Measurements from ENCODE around the gene KCTD7.
A peak's percentile ranks its signal among the peaks of the same experiment; 100 is the strongest.
"Not testable (repeated sequence)": the region's sequence is repeated elsewhere in the genome, so short reads cannot be mapped to it uniquely, and the experiment has no call there.

KCTD7 gene

GRCh38 chr7:66653719-66654274 lies 25.1 kb downstream of the KCTD7 start:
- WGBS (ENCODE audit: insufficient coverage), result 10% methylated on average over 41 of the region's 41 CpGs
- POLR2A ChIA-PET, result interaction anchor here (0.7 to 1.6 kb wide), 5 partner anchors 15 to 86 kb away, joined by 3 to 5 read pairs (median 3); partner anchors contain the start of gene RABGEF1

GRCh38 chr7:66654275-66655112 lies 25.8 kb downstream of the KCTD7 start:
- 0% methylated on average over 66 of the region's 92 CpGs for WGBS (ENCODE audit: insufficient coverage)
- Histone ChIP-seq H3K36me3 (ENCODE audit: control insufficient read depth in 4 of 4, insufficient read depth in 4 of 4, low read length in 3 of 4) (no peaks in the 10 kb centered on the region), H3K27me3 (replicated peaks in 2 of 5; ENCODE audit: control insufficient read depth in 4 of 5, insufficient read depth in 5 of 5, low read length in 4 of 5) (no peaks in the 10 kb centered on the region), H3K9me3 (ENCODE audit: control extremely low read depth in 1 of 5, control insufficient read depth in 4 of 5, insufficient read depth in 2 of 5, low read depth in 1 of 5, low read length in 4 of 5) (no peaks in the 10 kb centered on the region), H3K4me3 (ENCODE audit: control insufficient read depth in 1 of 7, extremely low read depth in 1 of 7, insufficient read depth in 4 of 7, low read depth in 2 of 7, low read length in 6 of 7) (peak overlapping the region; percentile 63 to 87 (median 75)), H3K4me1 (ENCODE audit: control extremely low read depth in 1 of 4, control insufficient read depth in 4 of 4, insufficient read depth in 4 of 4, low read length in 3 of 4) (peaks cover 0 to 16% (median 8%) of the 10 kb centered on the region in 4 experiments), H3K27ac (ENCODE audit: insufficient read depth in 1 of 2, low read depth in 1 of 2, low read length in 2 of 2, poor library complexity in 1 of 2, severe bottlenecking in 2 of 2) (peak overlapping the region; percentile 88 to 94)
- POLR2A ChIA-PET, result interaction anchor here (0.5 to 1.6 kb wide), 5 partner anchors 23 to 86 kb away, joined by 3 to 5 read pairs (median 3); partner anchors contain the start of gene RABGEF1
- peak; percentile 99 for DNase-seq
- CTCF ChIA-PET, result interaction anchor here (0.5 to 1.5 kb wide), 7 partner anchors 11 to 47 kb away, joined by 3 to 5 read pairs (median 3); no protein-coding TSS in a partner anchor

More at GRCh38 chr7:66653719-66654274, 25.1 kb downstream of the KCTD7 start:
- peaks cover 0 to 16% (median 8%) of the 10 kb centered on the region in 4 experiments for H3K4me1 ChIP-seq (ENCODE audit: control extremely low read depth in 1 of 4, control insufficient read depth in 4 of 4, insufficient read depth in 4 of 4, low read length in 3 of 4)
- not testable (repeated sequence) for H3K9me3 ChIP-seq (ENCODE audit: control extremely low read depth in 1 of 5, control insufficient read depth in 4 of 5, insufficient read depth in 2 of 5, low read depth in 1 of 5, low read length in 4 of 5); H3K36me3 ChIP-seq (ENCODE audit: control insufficient read depth in 4 of 4, insufficient read depth in 4 of 4, low read length in 3 of 4); DNase-seq; H3K27me3 ChIP-seq (replicated peaks in 2 of 5; ENCODE audit: control insufficient read depth in 4 of 5, insufficient read depth in 5 of 5, low read length in 4 of 5)
- CTCF ChIA-PET, result interaction anchor here (0.5 to 1.3 kb wide), 4 partner anchors 12 to 91 kb away, joined by 3 to 4 read pairs (median 3); no protein-coding TSS in a partner anchor
- H3K4me3 ChIP-seq (ENCODE audit: control insufficient read depth in 1 of 7, extremely low read depth in 1 of 7, insufficient read depth in 4 of 7, low read depth in 2 of 7, low read length in 6 of 7), result peak overlapping the region; percentile 63 to 87 (median 75)
- peak overlapping the region; percentile 88 to 94 for H3K27ac ChIP-seq (ENCODE audit: insufficient read depth in 1 of 2, low read depth in 1 of 2, low read length in 2 of 2, poor library complexity in 1 of 2, severe bottlenecking in 2 of 2)

GRCh38 chr7:66655113-66655806 lies 26.6 kb downstream of the KCTD7 start:
- DNase-seq, result peak; percentile 24 to 44 (median 28)
- ChIA-PET CTCF (interaction anchor here (0.6 to 1.5 kb wide), 8 partner anchors 10 to 234 kb away, joined by 3 to 5 read pairs (median 3); no protein-coding TSS in a partner anchor), POLR2A (interaction anchor here (1.0 to 1.3 kb wide), 2 partner anchors 24 to 27 kb away, joined by 3 read pairs; no protein-coding TSS in a partner anchor)
- 45% methylated on average over 8 of the region's 28 CpGs for WGBS (ENCODE audit: insufficient coverage)
- Histone ChIP-seq H3K4me1 (ENCODE audit: control extremely low read depth in 1 of 4, control insufficient read depth in 4 of 4, insufficient read depth in 4 of 4, low read length in 3 of 4) (peaks cover 0 to 16% (median 8%) of the 10 kb centered on the region in 4 experiments), H3K27ac (ENCODE audit: insufficient read depth in 1 of 2, low read depth in 1 of 2, low read length in 2 of 2, poor library complexity in 1 of 2, severe bottlenecking in 2 of 2) (peak overlapping the region in 1 of 2 experiments; percentile 94), H3K4me3 (ENCODE audit: control insufficient read depth in 1 of 7, extremely low read depth in 1 of 7, insufficient read depth in 4 of 7, low read depth in 2 of 7, low read length in 6 of 7) (peak overlapping the region; percentile 63 to 87 (median 75))
- not testable (repeated sequence) for H3K36me3 ChIP-seq (ENCODE audit: control insufficient read depth in 4 of 4, insufficient read depth in 4 of 4, low read length in 3 of 4); H3K27me3 ChIP-seq (replicated peaks in 2 of 5; ENCODE audit: control insufficient read depth in 4 of 5, insufficient read depth in 5 of 5, low read length in 4 of 5); H3K9me3 ChIP-seq (ENCODE audit: control extremely low read depth in 1 of 5, control insufficient read depth in 4 of 5, insufficient read depth in 2 of 5, low read depth in 1 of 5, low read length in 4 of 5)

GRCh38 chr7:66655826-66656485 lies 27.3 kb downstream of the KCTD7 start:
- H3K4me3 ChIP-seq (ENCODE audit: control insufficient read depth in 1 of 7, extremely low read depth in 1 of 7, insufficient read depth in 4 of 7, low read depth in 2 of 7, low read length in 6 of 7), result not testable (repeated sequence)

DNA sequence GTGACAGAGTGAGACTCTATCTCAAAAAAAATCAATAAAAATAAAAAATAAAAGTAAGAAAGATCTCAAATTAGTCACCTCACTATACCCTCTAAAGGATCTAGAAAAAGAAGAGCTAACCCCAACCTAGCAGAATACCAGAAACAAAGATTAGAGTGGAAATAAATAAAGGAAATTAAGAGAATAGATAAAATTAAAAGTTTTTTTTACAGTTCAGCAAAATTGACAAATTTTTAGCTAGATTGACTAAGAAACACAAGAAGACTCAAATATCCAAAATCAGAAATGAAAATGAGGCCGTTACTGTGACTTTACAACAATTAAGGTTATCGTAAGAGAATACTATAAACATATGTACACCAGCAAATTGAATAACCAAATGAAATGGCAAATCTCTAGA lies 29.1 kb downstream of the KCTD7 start:
- ChIA-PET CTCF (no interaction called here), POLR2A (no interaction called here)
- no peak for DNase-seq
- no peaks in the 10 kb centered on the region for H3K27me3 ChIP-seq (replicated peaks in 2 of 5; ENCODE audit: control insufficient read depth in 4 of 5, insufficient read depth in 5 of 5, low read length in 4 of 5)
- no CpG with 5 or more reads among the region's 2 CpGs for WGBS (ENCODE audit: insufficient coverage)
- no peak overlapping the region for H3K4me3 ChIP-seq (ENCODE audit: control insufficient read depth in 1 of 7, extremely low read depth in 1 of 7, insufficient read depth in 4 of 7, low read depth in 2 of 7, low read length in 6 of 7)
- peaks cover 0 to 4% (median 3%) of the 10 kb centered on the region in 5 experiments for H3K9me3 ChIP-seq (ENCODE audit: control extremely low read depth in 1 of 5, control insufficient read depth in 4 of 5, insufficient read depth in 2 of 5, low read depth in 1 of 5, low read length in 4 of 5)
- peaks cover 0 to 16% (median 8%) of the 10 kb centered on the region in 4 experiments for H3K4me1 ChIP-seq (ENCODE audit: control extremely low read depth in 1 of 4, control insufficient read depth in 4 of 4, insufficient read depth in 4 of 4, low read length in 3 of 4)
- H3K36me3 ChIP-seq (ENCODE audit: control insufficient read depth in 4 of 4, insufficient read depth in 4 of 4, low read length in 3 of 4), result peaks cover 0 to 6% (median 1%) of the 10 kb centered on the region in 4 experiments
- no peak overlapping the region for H3K27ac ChIP-seq (ENCODE audit: insufficient read depth in 1 of 2, low read depth in 1 of 2, low read length in 2 of 2, poor library complexity in 1 of 2, severe bottlenecking in 2 of 2)

More at GRCh38 chr7:66655826-66656485, 27.3 kb downstream of the KCTD7 start:
- H3K27ac ChIP-seq (ENCODE audit: insufficient read depth in 1 of 2, low read depth in 1 of 2, low read length in 2 of 2, poor library complexity in 1 of 2, severe bottlenecking in 2 of 2); DNase-seq; H3K9me3 ChIP-seq (ENCODE audit: control extremely low read depth in 1 of 5, control insufficient read depth in 4 of 5, insufficient read depth in 2 of 5, low read depth in 1 of 5, low read length in 4 of 5); H3K27me3 ChIP-seq (replicated peaks in 2 of 5; ENCODE audit: control insufficient read depth in 4 of 5, insufficient read depth in 5 of 5, low read length in 4 of 5); H3K36me3 ChIP-seq (ENCODE audit: control insufficient read depth in 4 of 4, insufficient read depth in 4 of 4, low read length in 3 of 4); POLR2A ChIA-PET: not testable (repeated sequence)
- H3K4me1 ChIP-seq (ENCODE audit: control extremely low read depth in 1 of 4, control insufficient read depth in 4 of 4, insufficient read depth in 4 of 4, low read length in 3 of 4), result peaks cover 0 to 16% (median 8%) of the 10 kb centered on the region in 4 experiments
- CTCF ChIA-PET, result interaction anchor here (0.6 to 1.5 kb wide), 5 partner anchors 13 to 235 kb away, joined by 3 to 5 read pairs (median 3); no protein-coding TSS in a partner anchor
- WGBS (ENCODE audit: insufficient coverage), result 100% methylated on average over 2 of the region's 11 CpGs

DNA sequence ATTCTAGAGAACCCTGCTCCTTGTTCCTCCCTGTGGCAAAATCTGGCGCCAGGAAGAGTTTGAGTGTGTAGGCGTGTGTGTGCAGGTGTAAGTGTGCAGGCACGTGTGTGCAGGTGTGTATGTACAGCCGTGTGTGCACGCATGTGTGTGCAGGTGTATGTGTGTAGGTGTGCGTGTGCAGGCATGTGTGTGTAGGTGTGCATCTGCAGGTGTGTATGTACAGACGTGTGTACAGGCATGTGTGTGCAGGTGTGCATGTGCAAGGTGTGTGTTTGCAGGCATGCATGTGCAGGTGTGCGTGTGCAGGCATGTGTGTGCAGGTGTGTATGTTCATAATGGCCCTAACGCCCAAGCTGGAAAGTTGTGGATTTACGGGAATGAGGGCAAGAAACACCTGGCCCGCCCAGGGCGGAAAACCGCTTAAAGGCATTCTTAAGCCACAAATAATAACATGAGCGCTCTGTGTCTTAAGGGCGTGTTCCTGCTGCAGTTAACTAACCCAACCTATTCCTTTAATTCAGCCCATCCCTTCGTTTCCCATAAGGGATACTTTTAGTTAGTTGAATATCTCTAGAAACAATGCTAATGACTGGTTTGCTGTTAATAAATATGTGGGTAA lies 34.1 kb downstream of the KCTD7 start:
- Histone ChIP-seq H3K27ac (ENCODE audit: insufficient read depth in 1 of 2, low read depth in 1 of 2, low read length in 2 of 2, poor library complexity in 1 of 2, severe bottlenecking in 2 of 2) (no peak overlapping the region), H3K36me3 (ENCODE audit: control insufficient read depth in 4 of 4, insufficient read depth in 4 of 4, low read length in 3 of 4) (peaks cover 0 to 6% (median 2%) of the 10 kb centered on the region in 4 experiments), H3K4me1 (ENCODE audit: control extremely low read depth in 1 of 4, control insufficient read depth in 4 of 4, insufficient read depth in 4 of 4, low read length in 3 of 4) (no peaks in the 10 kb centered on the region), H3K27me3 (replicated peaks in 2 of 5; ENCODE audit: control insufficient read depth in 4 of 5, insufficient read depth in 5 of 5, low read length in 4 of 5) (no peaks in the 10 kb centered on the region), H3K9me3 (ENCODE audit: control extremely low read depth in 1 of 5, control insufficient read depth in 4 of 5, insufficient read depth in 2 of 5, low read depth in 1 of 5, low read length in 4 of 5) (peaks cover 0 to 5% (median 5%) of the 10 kb centered on the region in 5 experiments), H3K4me3 (ENCODE audit: control insufficient read depth in 1 of 7, extremely low read depth in 1 of 7, insufficient read depth in 4 of 7, low read depth in 2 of 7, low read length in 6 of 7) (no peak overlapping the region)
- no peak for DNase-seq
- CTCF ChIA-PET, result no interaction called here
- POLR2A ChIA-PET, result interaction anchor here (0.7 kb wide), 1 partner anchor 460 kb away, joined by 4 read pairs; no protein-coding TSS in a partner anchor
- WGBS (ENCODE audit: insufficient coverage), result 91% methylated on average over 13 of the region's 16 CpGs
